DLD1 (cell line): ENCODE results near the gene MAGI1.

Experiments
- in situ Hi-C: cut with HindIII; loops from 2 replicates; pipeline ENCODE4 v1.10.0; 2017; ENCODE audit warnings: low sequenced_read_pairs

Gene MAGI1

DNA sequence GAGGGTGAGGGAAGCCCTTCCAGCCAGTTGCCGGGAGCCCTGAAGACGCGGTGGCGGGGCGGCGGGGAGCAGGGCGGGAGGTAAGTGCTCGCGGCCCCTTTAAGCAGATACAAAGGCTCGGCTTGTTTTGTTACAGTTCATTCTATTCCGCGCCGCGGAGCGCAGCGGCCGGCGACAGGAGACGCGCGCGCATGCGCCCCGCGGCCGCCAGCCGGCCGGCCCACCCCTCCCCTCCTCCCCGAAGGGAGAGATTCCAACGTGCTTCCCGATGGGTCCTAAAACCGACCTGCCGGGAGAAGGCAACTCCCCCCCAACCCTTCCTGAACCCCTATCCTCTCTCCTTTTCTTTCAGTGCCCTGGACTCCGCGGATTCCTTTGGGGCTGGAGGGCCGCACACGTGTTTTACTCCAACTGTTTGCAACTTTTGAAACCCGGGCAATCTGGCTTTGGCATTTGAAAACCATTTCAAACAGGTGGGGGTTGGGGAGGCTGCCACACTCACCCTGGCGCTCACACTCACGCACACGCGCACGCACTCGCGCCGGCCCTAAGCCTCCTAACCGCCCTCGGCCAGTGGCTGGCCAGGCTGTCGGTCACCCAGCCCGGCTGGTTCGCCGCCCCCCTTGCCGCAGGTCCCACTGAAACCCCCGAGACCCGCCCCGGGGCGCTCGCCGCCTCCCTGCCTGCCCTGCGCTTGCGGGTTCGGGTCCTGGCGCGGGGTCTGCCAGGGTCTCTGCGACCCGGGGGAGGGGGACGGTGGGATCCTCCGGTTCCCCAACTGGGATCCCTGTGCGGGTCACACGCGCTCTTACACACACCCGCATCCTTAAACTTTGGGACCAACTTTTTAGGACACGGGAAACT is at the start of gene MAGI1:
MAGI1 (minus strand) TSS at position 193 of the 864 bp plus-strand sequence. CDS start 610 bp downstream, outside the sequence.
- in situ Hi-C loops, result no loop called here

- in situ Hi-C loops, result no loop called here
These were observed 45.1 kb upstream of the MAGI1 start for GRCh38 chr3:66083784-66084213.

DNA sequence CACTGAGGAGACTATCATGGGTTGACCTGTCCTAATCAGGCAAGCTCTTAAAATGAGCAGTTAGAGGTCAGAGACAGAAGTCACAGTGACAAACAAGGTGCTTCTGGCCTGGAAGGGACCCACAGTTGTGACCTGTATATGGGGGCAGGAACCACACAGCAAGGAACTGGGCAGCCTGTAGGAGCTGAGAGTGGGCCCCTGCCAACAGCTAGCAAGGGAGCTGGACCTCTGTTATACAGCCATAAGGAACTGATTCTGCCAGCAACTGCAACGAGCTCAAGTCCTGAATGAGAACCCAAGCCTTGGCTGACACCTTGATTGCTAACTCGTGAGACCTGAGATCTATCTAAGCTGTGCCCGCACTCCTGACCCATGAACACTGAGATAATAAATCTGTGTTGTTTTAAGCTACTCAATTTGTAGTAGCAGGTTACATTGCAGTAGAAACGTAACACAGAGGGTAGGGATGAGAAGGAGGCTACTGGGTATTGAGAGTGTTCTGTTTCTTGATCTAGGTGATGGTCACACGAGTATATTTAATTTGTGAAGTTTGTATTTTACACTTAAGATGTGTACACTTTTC is 44.5 kb upstream of the MAGI1 start:
- in situ Hi-C loops, result no loop called here

- in situ Hi-C loops, result no loop called here
These were observed 44.0 kb upstream of the MAGI1 start for GRCh38 chr3:66082679-66083078.

DNA sequence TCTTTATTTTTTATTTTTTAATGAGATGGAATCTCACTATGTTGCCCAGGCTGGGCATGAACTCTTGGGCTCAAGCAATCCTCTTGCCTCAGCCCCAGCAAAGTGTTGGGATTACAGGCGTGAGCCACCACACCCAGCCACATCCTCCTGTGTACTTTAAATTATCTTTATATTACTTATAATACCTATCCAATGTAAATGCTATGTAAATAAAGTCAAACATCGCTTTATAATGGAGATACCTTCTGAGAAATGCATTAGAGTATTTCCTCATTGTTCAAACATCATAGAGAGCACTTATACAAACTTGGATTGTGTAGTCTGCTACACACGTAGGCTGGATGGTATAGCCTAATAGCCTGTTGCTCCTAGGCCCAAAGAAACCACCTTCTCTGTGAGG is 41.4 kb upstream of the MAGI1 start:
- in situ Hi-C loops, result no loop called here

DNA sequence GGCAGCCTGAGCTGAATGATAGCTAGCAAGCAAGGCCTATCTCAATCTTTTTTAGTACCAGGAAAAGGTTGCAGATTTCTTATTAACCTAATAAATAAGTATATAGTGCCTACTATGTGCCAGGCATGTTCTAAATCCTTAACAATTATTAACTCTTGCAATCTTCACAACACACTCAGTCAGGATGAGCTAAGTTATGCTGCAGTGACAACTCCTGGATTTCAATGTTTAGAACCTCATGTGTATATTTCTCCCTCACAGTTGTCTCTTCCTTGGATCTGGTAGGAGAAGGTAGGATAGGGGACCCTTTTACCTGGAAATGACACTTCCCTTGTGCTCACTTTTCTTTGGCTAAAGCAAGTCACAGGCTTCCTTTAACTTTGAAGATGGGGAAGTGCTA is 39.3 kb upstream of the MAGI1 start:
- in situ Hi-C loops, result no loop called here

GRCh38 chr3:66076861-66077470 is 38.2 kb upstream of the MAGI1 start:
- in situ Hi-C loops, result no loop called here

DNA sequence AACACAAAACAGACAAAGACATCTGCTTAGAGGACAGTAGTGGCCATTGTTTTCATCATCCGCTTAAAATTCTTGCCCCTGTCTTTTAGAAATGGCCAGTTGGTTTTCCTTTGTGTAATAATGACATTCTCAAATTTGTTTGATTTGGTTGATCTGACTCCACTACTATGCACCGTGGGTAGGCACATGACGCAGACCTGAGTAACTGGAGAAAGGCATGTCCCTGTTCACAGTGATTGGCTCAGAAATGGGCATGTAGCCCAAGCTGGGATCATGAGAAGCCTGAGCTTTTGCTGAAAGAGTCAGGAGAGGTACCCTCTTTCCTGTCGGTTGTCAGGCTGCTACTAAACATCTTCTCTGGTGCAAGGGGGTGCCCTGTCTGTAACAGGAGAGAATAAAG is 36.6 kb upstream of the MAGI1 start:
- in situ Hi-C loops, result no loop called here

DNA sequence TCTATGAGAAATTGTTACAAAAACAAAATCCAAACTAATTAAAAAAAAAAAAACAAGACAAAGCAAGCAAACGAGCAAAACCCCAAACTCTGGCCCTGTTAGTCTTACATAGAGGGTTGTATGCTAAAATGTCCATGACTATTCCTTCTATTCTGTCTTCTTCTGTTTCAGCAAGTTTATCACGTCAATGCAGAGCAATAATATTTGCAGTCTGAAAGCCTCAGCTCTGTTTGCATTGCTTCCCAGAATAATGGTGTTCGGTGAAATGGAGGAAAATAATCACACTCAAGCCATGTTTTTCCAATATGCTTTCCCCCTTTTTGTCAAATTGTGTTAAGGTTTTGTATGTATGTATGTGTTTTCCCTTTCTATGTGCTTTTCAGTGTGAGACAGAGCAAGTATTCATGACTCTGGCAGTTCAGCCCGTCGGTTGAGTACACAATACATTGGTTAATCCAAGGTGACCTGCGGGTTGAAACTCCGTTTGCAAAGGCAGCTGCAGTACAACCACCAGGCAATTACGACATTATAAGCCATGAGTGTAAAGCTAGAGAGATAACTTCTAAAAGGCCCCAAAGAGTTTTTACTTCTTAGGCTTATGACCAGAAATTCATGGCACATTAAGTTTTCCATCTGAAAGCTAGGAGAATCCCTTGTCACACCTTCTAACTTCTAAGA is 34.9 kb upstream of the MAGI1 start:
- in situ Hi-C loops, result no loop called here

- in situ Hi-C loops, result no loop called here
These were observed 29.5 kb upstream of the MAGI1 start for GRCh38 chr3:66068255-66068654.

DNA sequence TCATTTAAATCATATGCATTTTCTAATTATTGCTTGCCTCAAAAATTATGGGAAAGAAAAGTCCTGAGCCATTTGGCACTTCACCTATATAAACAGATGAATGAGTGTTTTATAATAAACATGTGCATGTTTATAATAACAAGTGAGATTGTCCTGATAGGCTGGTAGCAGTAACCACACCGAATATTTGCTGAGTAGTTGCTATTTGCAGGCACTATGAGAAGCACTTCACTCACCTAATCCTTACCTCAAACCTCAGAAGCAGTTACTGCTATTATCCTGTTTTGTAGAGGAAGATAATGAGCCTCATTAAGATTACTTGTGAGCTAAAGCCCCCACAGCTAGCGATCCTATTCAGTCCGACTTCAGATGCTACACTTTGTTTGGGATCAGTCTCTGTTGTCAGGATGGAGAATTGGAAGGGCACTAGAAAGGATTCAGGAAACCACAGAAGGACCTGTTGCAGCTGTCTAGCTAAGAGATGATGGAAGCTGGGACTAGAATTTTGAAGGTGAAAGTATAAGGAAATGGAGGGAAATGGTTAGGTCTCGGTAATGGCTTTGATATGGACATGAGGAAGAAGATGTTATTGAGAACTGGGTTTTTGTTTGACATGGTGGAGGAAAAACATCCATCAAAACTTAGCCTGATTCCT is 28.4 kb upstream of the MAGI1 start:
- in situ Hi-C loops, result no loop called here

DNA sequence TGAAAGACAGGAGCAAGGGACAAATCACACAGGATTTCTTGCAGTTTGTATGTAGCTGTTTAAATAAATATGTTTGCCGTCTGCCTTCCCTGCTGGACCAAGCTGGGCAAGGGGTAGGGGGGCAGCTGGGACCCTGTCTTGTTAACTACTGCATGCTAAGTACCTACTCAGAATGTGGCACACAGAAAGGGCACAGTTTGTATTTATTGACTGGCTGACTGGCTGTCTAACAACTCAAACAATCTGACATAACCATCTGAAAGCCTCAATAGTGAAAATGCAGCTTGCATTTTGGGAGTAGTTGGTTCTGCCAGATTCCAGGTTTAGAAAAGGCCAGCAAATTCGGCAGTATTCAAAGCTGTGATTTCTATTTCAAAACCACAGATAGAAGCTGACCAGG is 16.6 kb upstream of the MAGI1 start:
- in situ Hi-C loops, result no loop called here

GRCh38 chr3:66053550-66054094 is 14.9 kb upstream of the MAGI1 start:
- in situ Hi-C loops, result no loop called here

DNA sequence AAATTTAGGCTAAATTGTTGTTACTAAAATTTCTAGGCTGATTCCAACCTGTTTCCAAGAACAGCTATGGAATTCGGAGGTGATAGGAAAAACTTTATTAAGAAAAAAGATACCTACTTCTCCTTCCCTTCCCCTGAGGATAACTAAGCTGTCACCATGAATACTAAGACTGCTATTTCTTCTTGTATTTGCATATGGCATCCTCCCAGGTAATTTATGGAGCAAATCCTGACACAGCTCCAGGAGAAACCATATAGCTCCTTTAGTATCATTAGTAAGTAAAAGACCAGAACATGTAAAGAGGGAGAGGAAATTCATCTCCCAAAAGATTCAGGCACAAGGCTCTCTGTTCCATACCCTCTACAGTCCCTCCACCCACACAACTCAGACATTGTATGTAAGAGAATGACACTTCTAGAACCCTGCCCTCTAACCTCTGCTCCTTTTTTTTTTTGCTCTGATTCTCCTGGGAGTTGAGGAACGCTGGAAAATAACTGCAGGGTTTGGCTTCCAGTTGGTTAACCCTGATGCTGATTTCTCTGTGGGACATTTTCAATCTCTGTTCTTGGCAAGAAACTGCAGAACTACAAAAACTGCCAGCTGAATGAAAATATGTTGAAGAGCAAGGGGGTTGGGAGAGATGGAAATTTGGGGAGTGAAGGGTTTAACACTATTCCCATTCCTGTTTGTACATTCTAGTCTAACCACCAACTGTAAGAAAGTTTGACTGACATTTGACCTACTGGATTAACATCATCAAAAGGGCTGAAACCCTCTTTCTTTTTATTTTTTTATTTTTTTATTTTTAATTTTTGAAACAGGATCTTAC is 14.2 kb upstream of the MAGI1 start:
- in situ Hi-C loops, result no loop called here

- in situ Hi-C loops, result no loop called here
These were observed 12.1 kb upstream of the MAGI1 start for GRCh38 chr3:66050821-66051220.

DNA sequence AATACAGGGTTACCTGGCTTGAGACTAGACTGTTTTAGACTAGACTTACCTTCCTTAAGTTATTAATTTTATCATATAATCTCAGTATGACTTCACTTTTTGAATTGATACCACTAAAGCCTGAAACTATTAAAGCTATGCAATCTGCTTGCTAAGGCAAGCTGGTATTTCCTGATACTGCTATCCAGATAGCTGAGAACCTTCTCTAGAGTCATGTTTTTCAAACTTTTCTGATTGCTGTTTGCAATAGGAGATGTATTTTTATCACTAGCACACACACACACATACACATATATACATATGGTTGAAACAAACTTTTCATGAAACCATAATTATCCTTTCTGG is 9.3 kb upstream of the MAGI1 start:
- in situ Hi-C loops, result loop anchor here (10.0 kb wide), 1 partner anchor 67 kb away; no protein-coding TSS in a partner anchor

- in situ Hi-C loops, result loop anchor here (10.0 kb wide), 1 partner anchor 67 kb away; no protein-coding TSS in a partner anchor
These were observed 8.8 kb upstream of the MAGI1 start for GRCh38 chr3:66047311-66048050.

DNA sequence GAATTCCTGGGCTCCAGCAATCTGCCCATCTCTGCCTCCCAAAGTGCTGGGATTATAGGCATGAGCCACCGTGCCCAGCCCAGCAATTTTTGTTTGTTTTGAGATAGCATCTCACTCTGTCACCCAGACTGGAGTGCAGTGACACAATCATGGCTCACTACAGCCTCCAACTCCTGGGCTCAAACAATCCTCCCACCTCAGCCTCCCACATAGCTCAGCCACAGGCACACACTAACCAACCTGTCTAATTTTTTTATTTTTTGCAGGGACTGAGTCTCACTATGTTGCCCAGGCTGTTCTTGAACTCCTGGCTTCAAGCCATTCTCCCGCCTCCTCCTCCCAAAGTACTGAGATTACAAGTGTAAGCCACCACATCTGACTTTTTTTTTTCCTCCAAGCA is 7.6 kb upstream of the MAGI1 start:
- in situ Hi-C loops, result loop anchor here (10.0 kb wide), 1 partner anchor 68 kb away; no protein-coding TSS in a partner anchor

- in situ Hi-C loops, result loop anchor here (5.0 to 10.0 kb wide), 2 partner anchors 73 to 95 kb away; no protein-coding TSS in a partner anchor
These were observed 3.1 kb upstream of the MAGI1 start for GRCh38 chr3:66041828-66042227.
